Activated CD8-positive, alpha-beta memory T cell treated with anti-CD3 and anti-CD28 coated beads for 36 hours (primary cell): Measurements from ENCODE around the gene GRIN2C. TPM values are rescaled to one million over a fixed set of nuclear protein-coding genes. Genes with fewer than 3 reads are reported as not detected.

Experiments
- CTCF ChIA-PET: fragments of 350-600 bp; sonication (Branson Sonifier 250); formaldehyde crosslinking; loops from one replicate; lab custom pipeline; 2021; ENCODE audit warnings: antibody characterized with exemption; lab: Charles Lee
- POLR2A ChIA-PET: fragments of 350-600 bp; sonication (Branson Sonifier 250); formaldehyde crosslinking; loops from one replicate; lab custom pipeline; 2021; ENCODE audit warnings: antibody characterized with exemption; lab: Charles Lee
- total RNA-seq, 2 experiments: library from RNA; stranded (reverse); gene quantifications; one replicate each; pipeline ENCODE4 v1.2.3, GENCODE V29; 2021

GRIN2C gene
- total RNA-seq, 2 experiments from 2014 or later, result not detected

DNA sequence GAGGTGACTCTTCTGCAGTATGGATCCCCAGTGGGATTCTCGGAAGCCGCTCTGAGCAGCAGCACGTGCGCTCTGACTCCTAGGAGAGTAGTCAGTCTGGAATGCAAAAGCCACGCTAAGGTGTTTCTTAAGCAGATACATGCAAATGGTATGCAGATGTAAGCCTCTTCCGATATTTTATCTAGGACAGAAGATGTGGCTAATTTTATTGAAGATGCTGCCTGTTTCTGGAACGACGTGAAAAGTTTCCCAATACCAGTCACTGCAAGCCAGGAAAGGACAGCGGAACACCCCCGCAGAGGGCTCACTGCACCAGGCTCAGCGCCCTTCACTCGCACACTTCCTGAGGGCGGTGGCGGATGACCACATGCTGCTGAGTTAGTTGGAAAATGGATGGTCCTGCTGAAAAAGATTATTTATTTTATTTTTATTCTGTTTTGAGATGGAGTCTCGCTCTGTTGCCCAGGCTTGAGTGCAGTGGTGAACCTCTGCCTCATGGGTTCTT, 23.6 kb upstream of the GRIN2C start:
- POLR2A ChIA-PET, result no interaction called here
- CTCF ChIA-PET, result no interaction called here

DNA sequence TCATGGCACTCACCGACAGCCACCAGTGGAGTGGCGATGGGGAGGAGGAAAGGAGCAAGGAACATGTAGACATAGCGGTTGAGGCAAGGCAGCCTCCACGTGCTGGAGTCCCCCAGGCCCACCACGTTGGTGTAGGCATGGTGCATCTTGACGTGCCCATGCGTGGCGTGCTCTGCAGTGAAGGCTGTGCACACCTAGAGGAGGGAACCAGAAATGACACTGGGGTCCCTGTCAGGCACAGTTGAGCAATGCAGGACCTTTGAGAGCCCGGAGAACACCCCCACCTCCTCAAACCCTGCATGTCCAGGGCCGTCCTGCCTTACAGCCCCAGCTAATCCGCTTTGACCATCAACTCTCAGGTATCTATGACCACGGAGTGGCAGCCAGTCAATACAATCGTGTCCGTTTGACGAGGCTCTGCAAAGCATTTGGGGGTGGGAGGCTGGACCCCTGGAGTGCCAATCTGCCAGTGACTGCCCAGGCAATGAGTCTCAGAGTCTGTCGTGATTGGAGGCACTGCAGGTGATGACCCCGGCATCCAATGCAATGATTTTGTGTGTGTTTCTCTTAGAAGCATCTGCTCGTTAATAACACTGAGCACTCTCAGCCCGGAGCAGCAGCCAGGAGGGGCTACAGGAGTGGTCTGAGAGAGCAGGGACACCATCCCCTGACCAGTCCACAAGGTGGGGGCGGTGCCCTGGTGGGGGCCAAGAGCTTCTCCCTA, 23.0 kb upstream of the GRIN2C start:
- CTCF ChIA-PET, result no interaction called here
- POLR2A ChIA-PET, result no interaction called here

DNA sequence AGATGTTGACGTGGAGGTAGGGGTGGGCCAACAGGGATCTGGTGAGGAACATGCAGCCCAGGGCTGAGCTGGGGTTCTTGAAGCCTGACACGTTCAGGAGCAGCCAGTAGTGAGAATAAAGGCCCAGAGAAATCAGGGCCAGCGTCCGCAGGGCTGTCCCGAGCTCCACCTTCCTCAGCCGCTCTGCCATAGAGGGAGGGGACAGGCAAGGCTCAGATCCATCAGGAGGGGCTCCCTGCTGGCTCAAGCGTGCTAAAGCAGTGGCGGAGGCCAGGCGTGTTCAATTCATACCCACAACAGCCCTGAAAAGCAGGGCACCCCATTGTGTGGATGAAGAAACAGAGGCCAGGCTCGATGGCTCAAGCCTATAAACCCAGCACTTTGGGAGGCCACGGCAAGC, 21.4 kb upstream of the GRIN2C start:
- CTCF ChIA-PET, result no interaction called here

DNA sequence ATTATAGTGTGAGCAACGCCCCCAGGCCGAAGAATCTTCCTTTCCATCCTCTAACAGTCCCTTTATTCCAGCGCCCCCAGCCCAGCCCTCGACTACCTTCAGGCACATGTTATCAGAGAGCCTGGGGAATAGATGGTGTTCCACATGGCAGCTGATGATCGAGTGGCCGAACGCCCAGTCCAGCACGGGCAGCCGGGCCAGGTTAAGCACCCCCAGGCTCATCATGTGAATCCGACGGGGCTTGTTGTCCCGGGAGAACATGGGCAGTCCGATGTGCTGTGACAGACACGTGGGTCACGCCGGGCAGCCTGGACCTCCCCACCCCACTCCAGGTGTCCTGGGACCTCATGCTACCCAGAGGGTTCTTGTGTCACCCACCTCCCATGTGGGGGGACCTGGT, 19.6 kb upstream of the GRIN2C start:
- POLR2A ChIA-PET, result no interaction called here
- CTCF ChIA-PET, result no interaction called here

More for the DNA sequence above, 21.4 kb upstream of the GRIN2C start:
- POLR2A ChIA-PET, result no interaction called here

DNA sequence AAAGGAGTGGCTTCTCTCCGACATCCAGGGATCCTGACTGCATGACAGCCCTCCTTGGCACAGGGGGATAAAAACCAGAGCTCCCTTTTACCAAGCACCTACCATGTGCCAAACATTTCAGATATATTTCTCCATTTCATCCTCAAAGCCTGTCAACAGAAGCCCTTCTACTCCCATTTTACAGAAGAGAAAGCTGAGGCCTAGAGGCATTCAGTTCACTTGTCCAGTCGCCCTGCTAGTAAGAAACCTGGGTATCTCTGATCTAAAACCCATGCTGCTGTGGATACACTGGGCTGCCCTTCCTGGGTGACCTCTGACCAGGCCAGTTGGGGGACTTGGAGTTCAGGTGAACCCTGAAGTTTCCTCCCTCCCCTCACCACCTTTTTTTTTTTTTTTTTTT, 19.0 kb upstream of the GRIN2C start:
- ChIA-PET CTCF (no interaction called here), POLR2A (no interaction called here)

DNA sequence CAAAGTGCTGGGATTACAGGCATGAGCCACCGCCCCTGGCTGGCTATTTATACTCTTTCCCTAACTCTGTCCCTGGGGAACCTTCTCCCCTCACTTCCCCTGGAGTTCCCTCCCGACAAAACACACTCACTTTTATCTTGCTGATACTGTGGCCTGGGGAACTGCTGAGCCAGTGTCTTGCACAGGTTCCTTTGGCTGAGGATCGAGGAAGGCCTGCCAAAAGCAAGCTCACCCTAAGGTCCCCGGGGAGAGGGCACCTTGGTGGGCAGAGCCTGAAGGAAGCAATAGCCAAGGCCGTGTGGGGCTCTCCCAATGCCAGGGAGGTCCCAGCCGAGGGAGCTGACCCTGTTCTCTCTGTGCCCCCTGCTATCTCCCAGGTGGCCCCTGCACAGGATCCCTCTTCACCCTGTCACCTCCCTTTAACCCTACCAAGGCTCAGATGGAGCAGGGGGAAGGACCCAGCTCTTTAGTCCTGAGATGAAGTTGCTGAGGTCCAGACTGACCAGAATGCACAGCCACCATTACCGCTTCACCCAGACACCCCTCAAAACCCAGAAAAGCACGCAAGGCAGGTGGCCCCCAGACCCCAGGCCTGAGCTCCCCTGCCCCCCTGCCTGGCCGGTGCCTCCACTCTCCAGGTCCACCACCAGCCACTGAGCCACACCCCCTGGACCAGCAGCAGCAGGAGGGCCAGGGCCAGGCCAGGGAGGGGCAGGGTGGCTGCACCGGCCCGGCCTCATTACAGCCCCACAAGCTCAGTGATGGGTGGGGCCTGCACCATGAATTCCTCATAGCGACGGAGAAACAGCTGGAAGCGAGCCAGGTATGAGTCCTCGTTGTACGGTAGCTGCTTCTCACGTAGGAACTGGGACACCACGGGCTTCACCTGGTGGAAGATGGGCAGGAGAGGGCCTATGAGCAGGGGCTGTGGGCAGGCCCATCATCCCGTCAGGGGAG, 18.2 kb upstream of the GRIN2C start:
- ChIA-PET POLR2A (no interaction called here), CTCF (interaction anchor here (1.1 to 1.5 kb wide), 2 partner anchors 13 to 16 kb away, joined by 3 to 5 read pairs; no protein-coding TSS in a partner anchor)

DNA sequence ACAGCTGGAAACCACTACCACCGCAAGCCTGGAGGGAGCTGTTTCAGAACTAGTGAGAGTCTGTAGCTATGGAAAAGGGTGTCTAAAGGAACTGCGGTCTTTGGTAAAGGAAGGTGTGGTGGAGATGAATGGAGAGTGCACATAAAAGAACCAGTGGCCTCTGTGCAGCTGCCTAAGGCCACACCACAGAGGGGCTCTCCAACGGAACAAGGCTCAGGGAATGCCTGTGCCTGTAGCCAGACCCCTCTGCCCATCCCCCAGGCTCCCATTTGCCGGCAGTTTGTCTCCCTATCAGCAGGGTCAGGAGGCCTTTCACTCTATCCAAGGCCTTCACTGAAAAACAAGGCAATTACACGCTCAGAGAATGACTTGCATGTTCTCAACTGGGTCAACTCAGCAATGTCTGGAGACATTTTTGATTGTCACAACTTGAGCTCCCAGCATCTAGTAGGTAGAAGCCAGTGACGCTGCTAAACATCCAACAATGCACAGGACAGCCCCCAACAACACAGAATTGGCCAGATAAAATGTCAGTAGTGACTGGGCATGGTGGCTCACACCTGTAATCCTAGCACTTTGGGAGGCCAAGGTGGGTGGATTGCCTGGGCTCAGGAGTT, 16.4 kb upstream of the GRIN2C start:
- CTCF ChIA-PET, result interaction anchor here (1.0 to 1.8 kb wide), 2 partner anchors 11 to 82 kb away, joined by 3 to 7 read pairs; no protein-coding TSS in a partner anchor
- POLR2A ChIA-PET, result no interaction called here

DNA sequence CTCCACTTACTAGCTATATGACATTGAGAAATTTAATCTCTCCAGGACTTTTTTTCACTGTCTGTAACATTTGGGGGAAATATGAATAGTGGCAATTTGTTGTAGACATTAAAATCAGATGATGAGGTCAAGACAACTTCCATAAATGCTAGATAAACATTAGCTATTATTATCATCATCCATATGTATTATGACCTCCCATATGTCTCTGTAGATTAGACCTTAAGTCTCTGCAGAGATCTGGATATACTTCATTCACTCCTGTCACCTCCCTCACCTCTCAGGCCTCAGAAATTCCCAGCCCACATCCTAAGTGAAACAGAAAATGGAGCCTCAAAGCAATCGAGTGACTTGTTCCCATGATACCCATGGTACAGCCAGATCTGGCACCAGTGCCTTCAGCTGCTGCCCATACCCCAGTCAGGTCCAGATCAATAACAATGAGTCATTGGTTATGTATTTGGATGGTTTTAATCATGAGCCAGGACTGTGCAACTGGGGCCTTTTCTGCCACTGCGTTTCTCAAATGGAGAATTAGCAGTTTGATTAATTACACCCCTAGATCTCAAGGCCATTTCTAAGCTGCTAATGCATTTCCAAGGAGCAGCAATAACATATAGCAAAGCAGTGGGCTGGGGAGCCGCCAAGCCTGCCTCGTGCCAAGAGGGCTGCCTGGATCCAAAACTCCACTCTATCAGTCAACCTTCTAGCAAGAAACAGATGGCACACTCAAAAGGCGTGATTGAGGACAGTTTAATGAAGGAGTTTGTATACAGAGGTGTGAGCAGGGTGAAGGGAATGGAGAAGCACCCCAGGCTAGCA, 15.7 kb upstream of the GRIN2C start:
- ChIA-PET POLR2A (interaction anchor here (0.5 kb wide), 1 partner anchor 220 kb away, joined by 3 read pairs; no protein-coding TSS in a partner anchor), CTCF (interaction anchor here (1.0 to 1.8 kb wide), 4 partner anchors 10 to 218 kb away, joined by 3 to 7 read pairs (median 3); no protein-coding TSS in a partner anchor)

DNA sequence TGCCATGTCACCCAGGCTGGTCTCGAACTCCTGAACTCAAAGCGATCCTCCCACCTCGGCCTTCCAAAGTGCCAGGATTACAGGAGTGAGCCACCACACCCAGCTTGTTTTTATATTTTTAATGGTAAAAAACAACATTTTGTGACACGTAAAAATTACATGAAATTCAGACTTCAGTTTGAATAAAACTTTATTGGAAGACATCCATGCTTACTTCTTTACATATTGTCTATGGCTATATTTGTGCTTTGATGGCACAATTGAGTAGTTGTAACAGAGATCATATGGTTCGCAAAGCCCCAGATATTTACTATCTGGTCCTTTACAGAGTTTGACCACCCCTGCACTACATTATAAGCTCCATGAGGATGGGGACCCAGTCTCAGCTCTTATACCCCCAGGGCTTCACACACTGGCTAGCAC, 14.9 kb upstream of the GRIN2C start:
- ChIA-PET CTCF (interaction anchor here (0.6 to 1.8 kb wide), 5 partner anchors 9 to 217 kb away, joined by 3 to 7 read pairs (median 3); no protein-coding TSS in a partner anchor), POLR2A (interaction anchor here (0.5 kb wide), 1 partner anchor 219 kb away, joined by 3 read pairs; no protein-coding TSS in a partner anchor)

DNA sequence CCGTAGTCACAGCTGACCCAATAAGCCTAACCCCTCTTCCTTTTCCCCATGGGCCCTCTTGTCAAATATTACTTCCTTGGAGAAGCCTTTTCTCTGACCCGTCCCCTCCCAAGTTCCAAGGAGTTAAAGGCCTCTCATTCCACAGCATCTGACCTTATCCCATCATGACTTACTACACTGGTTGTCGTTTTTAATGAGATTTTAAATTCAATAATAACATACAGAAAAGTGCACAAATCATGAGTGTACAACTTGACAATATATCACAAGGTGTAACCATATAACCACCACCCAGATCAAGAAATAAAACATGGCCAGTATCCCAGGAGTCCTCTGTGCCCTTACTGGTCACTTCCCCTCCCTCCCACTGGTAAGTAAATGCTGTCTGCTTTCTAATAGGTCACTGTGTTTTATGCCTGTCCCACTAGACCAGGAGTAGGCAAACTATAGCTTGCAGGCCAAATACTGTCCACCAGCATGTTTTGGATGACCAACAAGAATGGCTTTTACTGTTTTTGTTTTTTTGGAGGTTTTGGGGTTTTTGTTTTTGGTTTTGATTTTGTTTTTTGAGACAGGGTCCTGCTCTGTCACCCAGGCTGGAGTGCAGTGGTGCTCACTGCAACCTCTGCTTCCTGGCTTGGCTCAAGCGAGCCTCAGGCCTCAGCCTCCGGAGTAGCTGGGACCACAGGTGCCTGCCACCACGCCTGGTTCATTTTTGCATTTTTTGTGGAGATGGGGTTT, 14.4 kb upstream of the GRIN2C start:
- ChIA-PET POLR2A (interaction anchor here (1.0 to 1.7 kb wide), 4 partner anchors 12 to 129 kb away, joined by 3 to 7 read pairs (median 4); no protein-coding TSS in a partner anchor), CTCF (interaction anchor here (0.6 to 4.3 kb wide), 9 partner anchors 9 to 217 kb away, joined by 3 to 39 read pairs (median 4); partner anchors contain the start of genes GRIN2C and OTOP2)

DNA sequence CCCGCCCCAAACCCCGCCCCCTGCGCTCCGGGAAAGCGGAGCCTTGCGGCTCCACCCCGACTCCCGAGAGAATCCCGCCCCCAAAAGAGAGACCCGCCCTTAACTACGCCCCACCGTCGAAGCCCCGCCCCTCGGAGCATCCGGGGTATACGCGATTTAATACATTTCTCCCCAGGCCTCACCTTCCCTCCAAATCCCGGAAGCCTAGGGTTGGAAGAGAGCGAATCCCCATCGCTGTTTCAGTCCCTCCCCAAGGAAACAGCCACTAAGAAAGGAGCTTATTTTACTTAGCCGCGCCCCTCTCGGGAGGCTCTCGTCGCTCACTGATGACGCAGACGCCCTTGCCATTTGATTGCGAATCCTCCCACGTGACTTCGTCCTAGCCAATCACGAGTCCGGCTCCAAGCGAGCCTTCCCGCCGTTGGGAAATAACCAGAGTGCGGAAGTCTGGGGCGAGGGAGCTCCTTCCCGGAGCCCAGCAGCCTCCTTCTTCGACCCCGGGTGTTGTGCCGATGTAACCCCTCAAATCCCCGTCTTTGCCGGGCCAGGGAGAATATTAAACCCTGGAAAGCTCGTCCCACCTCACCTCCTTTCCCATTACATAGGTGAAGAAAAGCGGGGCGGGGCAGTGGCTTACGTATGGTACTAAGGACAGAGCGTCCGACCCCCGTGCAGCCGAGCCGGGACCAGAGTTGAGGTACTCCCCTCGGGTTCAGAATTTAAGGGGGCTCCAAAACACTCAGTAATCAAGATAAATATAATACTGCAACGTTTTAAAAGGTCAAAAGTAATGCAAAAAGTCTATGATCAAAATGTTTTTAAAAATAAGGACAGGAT, 13.6 kb upstream of the GRIN2C start:
- POLR2A ChIA-PET, result interaction anchor here (0.8 to 1.7 kb wide), 7 partner anchors 11 to 128 kb away, joined by 3 to 8 read pairs (median 4); partner anchors contain the start of gene NAT9
- CTCF ChIA-PET, result interaction anchor here (0.7 to 4.3 kb wide), 8 partner anchors 8 to 216 kb away, joined by 3 to 39 read pairs (median 4); partner anchors contain the start of genes GRIN2C and OTOP2

DNA sequence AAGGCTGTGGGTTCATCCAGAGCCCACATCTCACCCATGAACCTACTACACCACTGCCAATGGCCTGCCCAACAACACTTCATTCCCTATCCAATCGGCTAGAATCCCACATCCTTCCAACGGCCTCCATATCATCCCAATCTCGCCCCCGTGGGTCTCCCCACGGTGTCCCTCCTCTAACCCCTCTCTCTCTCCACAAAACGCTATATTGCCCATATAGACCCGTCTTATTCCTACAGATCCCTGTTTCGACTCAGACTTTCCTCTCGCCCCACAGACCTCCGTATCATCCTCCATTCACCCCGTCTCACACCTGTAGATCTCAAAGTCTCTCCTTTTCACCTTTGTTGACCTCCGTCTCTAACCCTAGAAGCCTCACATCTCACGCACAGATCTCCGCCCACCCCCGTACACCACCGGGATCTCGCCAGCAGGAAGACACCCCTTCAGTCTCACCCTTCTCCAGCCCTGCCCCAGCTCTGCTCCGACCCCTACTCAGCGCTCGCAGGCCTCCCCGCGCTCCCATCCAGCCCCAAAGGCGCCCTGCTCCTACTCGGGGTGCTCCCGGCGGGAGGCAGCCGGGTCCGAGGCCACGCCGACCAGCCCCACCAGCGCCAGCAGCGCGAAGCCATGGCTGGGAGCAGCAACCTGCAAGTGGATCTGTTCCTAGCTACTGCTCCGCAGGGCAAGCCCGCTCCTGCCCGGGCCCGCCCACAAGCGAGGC, 12.8 kb upstream of the GRIN2C start, which contains the start of gene FDXR:
TSS of gene FDXR (minus strand) at position 682 of the 724 bp plus-strand sequence. CDS start at position 632, 50 bp downstream.
- ChIA-PET POLR2A (interaction anchor here (0.8 to 1.7 kb wide), 7 partner anchors 10 to 127 kb away, joined by 3 to 8 read pairs (median 4); partner anchors contain the start of gene NAT9), CTCF (interaction anchor here (0.7 to 4.3 kb wide), 6 partner anchors 7 to 94 kb away, joined by 3 to 39 read pairs (median 5); partner anchors contain the start of genes GRIN2C and OTOP2)

DNA sequence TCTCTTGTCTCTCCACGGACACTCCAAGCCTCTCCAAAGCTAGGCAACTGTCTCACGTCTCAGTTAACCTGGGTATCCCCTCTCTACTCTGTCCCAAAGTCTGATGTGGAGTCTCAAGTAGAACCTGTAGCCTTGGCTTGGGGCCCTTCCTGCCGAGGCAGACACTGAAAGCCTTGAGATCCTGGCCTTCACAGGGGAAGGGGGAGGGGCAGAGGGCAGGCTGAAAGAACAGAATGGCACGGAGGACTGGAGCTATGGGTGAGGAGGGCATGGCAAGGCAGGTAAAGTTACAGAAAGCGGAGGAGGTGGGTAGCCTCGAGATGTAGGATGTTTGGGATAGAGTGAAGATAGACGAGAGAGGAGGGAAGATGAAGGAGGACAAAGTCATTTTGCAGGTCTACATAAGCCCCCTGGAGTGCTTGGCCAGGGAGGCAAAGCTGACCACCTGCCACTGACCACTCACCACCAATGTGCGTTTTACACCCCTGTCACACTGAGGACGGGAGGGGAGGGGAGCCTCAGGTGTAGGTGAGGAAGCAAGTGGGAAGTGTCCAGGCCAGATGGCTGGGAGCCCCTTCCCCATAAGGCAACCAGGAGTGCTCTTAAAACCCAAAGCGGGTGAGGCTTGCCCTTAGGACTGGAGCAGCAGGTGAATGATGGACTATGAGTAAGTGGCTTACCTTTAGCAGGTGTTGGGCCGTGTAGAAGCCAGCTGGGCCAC, 11.8 kb upstream of the GRIN2C start:
- POLR2A ChIA-PET, result no interaction called here
- CTCF ChIA-PET, result interaction anchor here (1.3 to 4.3 kb wide), 2 partner anchors 10 to 81 kb away, joined by 3 to 39 read pairs; partner anchors contain the start of gene GRIN2C

DNA sequence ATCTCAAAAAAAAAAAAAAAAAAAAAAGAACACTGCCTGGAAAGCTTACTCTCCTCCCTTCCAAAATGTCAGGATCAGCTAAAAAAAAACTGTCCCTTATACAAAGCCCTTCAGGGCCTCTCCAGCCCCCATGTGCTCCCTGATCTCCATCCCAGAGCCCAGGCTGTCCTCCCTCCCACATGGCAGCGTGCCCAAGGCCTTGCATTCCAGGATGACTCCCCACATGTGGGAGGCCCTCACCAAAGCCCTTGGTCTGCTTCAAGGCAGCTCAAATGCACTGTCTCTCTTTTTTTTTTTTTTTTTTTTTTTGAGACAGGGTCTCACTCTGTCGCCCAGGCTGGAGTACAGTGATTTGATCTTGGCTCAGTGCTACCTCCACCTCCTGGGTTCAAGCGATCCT, 10.8 kb upstream of the GRIN2C start:
- POLR2A ChIA-PET, result no interaction called here
- CTCF ChIA-PET, result interaction anchor here (0.6 to 4.3 kb wide), 3 partner anchors 9 to 79 kb away, joined by 3 to 39 read pairs (median 4); partner anchors contain the start of gene GRIN2C
